GM18526 (cell line): ENCODE results near the gene KIF19.

Experiments
- POLR2A ChIP-seq: IDR thresholded peaks from 3 replicates; pipeline ENCODE4 v1.6.1; 2011; ENCODE audit not compliant: insufficient read length; ENCODE audit errors: extremely low read depth

Gene KIF19

DNA sequence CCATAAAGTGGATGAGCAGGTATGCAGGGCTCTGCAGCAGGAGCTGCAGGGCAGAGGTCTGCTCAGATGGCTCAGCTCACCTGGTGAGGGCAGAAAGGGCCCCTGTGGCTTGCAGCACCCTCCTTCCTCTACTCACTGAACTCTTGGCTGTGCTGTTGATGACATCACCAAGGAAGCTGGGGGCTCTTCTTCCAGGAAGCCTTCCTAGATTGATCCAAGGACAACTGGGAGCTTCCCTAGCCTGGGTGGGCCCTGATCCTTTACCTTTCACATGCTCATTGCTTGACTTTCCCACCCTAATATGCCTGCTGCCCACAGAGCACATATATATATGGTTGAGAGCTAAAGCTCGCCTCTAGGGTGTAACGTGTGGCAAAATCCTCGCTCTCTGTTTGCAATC is 2.5 kb downstream of the KIF19 start:
- TF ChIP-seq POLR2A = no peak

DNA sequence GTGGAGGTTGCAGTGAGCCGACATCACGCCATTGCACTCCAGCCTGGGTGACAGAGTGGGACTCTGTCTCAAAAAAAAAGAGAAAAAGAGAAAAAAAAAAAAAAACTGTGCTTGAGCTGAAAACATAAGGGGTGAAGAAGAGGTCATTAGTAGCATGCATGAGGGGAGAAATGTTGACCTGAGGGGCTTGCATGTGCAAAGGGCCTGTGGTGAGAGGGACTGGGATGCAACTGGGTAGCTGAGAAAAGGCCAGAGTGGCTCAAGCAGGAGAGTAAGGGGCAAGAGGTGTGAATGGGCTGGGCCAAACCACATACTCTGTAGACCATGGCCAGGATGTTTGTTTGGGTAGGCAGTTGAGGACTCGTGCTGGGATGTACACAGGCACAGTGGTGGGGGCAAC is 3.4 kb downstream of the KIF19 start:
- no peak for TF ChIP-seq POLR2A

DNA sequence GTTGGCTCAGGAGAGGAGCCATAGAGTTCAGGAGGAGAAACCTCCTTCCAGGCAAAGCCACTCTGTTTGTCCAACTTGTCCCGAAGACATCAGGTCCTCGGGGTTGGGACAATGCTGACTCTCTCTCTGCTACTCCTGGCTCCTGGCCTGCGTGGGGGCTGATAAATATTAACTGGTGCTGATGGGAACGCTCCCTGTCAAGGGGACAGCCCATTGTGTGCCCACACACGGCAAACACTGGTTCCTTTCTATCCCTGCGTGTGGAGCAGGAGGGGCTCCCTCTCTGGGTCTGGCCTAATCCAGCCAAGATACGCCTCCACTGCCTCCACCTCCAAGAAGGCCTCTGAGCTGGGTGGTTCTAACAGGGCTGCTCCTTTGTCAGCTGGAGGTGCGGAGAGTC is 4.4 kb downstream of the KIF19 start:
- no peak for TF ChIP-seq POLR2A

DNA sequence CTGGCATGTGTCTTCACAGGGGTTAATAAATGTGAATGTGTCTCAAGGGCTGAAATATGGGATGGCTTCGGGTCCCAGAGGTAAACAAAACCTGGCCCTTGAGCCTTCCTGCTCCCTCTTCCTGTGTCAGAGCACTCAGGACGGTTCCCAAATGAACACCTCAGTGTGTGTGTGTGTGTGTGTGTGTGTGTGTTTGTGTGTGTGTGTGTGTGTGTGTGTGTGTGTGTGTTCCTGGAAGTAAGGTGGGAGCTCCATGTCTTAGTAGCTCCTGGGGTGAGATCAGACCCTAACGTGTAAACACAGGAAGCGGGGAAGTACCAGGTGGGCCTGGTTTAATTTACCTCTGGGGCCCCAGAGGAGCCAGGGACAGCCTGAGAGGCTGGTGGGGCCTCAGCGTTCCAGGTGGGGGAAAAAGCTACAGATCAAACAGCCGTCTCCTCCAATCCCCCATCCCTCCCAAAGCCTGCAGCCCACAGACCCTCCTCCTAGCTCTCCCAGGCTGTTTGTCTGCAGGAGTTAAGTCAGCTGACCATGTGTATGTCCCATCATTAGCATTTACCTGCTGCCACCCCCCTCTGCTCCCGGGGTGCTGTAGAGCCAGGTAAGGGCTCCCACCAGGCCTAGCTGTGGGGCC is 6.1 kb downstream of the KIF19 start:
- TF ChIP-seq POLR2A = no peak

DNA sequence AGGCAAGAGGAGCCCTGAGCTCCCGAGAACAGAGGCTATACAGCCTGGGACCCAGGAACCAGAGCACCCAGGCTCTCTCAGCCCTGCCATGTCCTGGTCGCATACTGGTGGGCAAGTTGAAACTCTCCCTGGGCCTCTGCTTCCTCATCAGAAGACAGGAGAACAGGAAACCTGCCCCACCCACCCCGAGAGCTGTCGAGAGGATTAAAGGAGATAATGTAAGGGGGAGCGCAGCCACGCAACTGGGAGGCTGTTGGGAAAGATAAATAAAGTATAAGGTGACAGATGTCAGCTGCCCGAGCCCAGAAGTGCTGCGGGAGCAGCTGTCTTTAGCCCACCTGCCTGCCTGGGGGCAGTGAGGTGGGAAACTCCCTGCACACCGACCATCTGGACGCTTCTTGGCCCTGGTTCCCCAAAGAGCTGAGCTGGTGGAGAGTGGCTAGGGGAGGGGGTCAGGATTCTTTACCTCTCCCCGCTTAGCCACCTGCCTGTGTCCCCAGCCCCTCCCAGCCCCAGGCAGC is 6.8 kb downstream of the KIF19 start:
- TF ChIP-seq POLR2A = no peak

GRCh38 chr17:74334393-74335039 is 8.5 kb downstream of the KIF19 start:
- TF ChIP-seq POLR2A = no peak

- TF ChIP-seq POLR2A = no peak
Measured at GRCh38 chr17:74335529-74336062, 9.6 kb downstream of the KIF19 start.

DNA sequence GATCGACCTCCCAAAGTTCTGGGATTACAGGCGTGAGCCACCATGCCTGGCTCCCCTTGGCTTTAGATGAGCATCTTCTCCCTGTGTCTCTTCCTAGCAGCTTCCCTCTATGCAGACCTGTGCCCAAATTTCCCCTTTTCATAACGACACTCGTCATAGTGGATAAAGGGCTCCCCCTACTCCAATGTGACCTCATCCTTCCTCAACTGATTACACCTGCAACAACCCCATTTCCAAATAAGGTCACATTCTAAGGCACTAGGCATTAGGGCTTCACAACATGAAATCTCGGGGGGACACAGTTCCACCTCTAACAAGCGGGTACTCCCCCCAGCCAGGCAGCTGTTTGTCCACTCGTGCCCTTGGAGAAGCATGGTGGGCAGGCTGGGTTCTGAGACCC is 10.3 kb downstream of the KIF19 start:
- TF ChIP-seq POLR2A = no peak

GRCh38 chr17:74337834-74338500 is 11.9 kb downstream of the KIF19 start:
- TF ChIP-seq POLR2A = no peak

- TF ChIP-seq POLR2A = no peak
Measured at GRCh38 chr17:74339537-74340195, 13.6 kb downstream of the KIF19 start.

GRCh38 chr17:74340470-74341023 is 14.5 kb downstream of the KIF19 start:
- TF ChIP-seq POLR2A = no peak

DNA sequence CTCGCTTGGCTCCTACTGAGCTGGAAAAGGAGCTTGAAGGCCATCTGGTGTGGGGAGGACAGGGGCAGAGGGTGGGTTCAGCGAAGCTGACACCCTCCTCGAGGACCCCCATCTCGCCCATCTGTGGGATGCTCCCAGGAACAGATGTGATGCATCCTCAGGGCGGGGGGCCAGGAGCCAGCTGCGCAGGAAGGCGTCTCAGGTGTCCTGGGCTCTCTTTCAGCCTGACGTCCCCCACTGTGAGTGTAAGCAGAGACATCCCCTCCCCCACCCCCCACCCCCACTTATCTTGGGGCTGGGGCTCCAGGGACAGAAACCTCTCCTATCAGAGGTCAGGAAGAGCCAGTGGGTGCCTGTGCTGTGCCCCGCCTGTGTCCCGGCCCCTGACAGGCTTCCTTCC is 16.2 kb downstream of the KIF19 start:
- no peak for TF ChIP-seq POLR2A

GRCh38 chr17:74343121-74343520 is 17.1 kb downstream of the KIF19 start:
- no peak for TF ChIP-seq POLR2A

DNA sequence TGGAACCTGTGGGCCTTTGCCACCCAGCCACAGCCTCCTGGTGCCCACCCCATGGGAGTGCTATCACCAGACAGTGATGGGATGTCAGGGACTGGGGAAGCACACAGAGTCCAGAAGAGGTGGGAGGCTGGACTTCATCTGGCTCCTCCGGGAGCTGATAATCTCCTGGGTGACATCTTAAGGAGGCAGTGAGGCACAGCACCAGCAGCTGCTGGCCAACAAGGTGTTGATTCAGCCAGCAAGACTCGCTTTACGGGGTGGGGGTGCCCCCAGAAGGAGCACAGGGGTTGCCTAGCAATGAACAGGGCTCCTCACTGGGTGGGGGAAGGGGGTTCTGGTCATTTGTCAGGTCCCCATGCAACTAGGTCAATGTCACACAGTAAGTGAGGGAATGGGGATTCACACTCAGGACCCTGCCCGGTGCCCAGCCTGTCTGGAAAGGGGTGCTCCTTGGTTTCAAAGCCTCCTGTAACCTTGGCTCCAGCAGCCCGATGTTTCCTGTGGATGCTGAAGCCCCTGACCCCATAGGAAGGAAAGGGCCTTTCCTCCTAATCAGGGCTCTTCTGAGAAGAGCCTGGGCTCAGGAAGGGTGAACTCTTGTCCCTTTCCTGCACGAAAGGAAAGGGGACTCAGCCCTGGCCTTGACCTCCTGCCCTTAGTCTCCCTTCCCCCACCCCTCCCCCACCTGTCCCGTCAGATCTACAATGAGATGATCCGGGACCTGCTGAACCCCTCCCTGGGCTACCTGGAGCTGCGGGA is 17.7 kb downstream of the KIF19 start:
- no peak for TF ChIP-seq POLR2A
